NCI-H1694 (cell line): ENCODE results near the gene SLFN12L.
"Not testable (repeated sequence)": the region's sequence is repeated elsewhere in the genome, so short reads cannot be mapped to it uniquely, and the experiment has no call there.

Source experiments
- DNase-seq: peaks from one replicate; lab custom pipeline; 2025; lab: John Stamatoyannopoulos, UW

The SLFN12L gene

DNA sequence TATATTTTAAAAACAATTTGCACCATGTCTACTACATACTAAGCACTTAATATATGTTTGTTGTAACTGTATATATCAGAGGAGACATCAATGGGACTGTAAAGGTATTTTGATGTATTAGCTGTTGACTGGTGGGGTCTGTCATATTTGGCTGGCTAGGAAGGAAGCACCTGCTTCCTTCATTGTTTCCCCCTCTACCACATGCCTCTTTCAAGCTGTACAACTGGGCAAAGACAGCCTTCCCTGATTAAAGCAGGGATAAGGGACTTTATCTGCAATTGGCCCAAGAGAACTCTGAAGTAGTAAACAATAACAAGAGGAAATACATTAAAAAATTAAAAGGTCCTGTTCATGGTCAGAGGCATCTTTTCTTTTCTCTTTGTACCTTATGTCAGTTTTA, 5.5 kb upstream of the SLFN12L start:
- no peak for DNase-seq

DNA sequence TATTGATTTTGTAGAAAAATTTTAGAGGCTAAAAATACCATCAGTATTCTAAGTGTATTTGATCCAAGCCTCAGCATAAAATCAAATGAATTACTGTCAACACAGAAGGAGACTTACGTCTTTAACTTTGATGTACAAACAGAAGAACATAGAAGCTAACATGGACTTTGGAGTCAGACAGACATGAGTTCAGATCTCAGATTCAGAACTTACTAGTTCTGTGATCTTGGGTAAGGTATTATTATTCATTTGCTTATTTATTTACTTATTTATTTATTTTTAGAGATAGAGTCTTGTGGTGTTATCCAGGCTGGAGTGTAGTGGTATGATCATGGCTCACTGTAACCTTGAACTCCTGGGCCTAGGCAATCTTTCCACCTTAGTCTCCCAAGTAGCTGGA, 4.0 kb upstream of the SLFN12L start:
- DNase-seq, result no peak

DNA sequence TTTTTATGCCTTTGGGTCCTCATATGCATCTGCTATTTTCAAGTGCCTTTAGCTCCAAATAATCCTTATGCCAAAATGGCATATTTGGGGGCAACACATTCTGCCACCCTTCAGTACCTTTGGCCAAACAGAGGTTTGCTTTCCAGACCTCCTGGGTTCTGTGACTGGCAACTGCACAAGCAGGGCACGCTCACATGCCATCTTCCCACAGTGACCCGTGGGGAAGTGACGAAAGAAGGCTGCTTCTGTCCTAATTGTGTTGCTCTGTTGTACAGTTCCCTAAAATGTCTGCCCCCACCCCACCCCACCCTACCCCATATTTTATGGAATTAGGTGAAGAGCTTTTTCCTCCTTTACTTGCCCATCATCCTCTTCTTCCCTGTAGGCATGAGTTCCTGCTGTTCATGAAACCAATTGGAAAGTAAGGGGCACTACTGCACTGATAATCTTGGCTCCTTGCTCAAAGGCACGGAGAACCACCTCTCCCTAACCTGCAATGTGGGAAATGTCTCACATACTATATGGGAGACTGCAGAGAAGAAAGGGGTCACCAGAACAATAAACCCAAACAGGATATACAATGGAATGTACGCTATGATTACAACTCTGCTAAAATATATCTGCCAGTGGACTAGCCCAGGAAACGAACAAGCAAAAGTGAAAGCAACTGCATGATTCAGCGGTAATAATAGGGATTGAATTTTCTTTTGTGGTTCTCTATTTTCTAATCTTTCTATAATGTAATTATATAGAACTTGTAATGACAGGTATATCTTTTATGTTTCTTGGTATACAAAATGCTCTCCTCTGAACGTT, 3.3 kb upstream of the SLFN12L start:
- DNase-seq, result no peak

DNA sequence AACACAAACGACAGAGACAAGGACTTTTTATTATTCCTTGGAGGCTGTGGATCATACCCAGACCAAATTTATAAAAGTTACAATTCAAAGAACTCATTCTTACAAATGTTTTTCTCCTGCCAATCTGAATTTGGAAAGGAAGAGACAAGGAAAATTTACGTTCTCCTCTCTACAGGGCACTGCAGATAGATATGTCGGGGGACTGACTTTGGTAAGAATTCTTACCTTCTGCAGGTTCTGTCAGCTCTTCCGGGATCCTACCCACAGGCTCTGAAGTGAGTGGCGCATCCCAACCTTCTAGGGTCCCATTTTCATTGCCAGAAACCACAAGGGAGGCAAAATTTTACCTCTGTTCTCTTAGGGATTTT, 2.2 kb upstream of the SLFN12L start:
- no peak for DNase-seq

- no peak for DNase-seq
These were observed 760 bp downstream of the SLFN12L start for GRCh38 chr17:35536664-35537171.

DNA sequence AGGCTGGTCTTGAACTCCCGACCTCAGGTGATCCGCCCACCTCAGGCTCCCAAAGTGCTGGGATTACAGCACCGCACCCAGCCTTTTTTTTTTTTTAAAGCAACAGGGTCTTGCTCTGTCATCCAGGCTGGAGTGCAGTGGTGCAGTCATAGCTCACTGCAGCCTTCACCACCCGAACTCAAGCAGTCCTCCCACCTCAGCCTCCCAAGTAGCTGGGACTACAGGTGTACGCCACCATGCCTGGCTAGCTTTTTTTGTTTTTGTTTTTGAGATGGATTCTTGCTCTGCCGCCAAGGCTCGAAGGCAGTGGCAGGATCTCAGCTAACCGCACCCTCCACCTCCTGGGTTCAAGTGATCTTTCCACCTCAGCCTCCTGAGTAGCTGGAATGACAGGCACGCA, 2.1 kb downstream of the SLFN12L start:
- DNase-seq, result not testable (repeated sequence)

GRCh38 chr17:35534576-35535093, 2.8 kb downstream of the SLFN12L start:
- DNase-seq, result no peak

DNA sequence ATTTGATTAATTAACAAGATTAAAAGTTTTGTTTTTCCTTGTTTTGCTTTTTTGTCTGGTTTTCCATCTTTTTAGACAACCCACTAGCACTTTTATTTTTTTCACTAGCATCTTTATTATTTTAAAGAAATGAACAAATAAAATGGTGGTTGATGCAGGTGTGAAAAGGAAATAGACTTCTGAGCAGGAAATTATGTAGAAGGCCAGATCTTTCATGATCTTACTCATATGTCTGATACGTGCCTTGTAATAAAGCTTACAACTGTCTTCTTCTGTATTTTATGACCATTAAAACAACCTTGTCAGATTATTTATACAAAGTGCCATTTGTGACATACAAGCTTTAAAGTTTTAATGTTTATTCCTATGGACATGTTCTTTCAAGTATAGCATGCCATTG, 6.3 kb downstream of the SLFN12L start:
- no peak for DNase-seq

DNA sequence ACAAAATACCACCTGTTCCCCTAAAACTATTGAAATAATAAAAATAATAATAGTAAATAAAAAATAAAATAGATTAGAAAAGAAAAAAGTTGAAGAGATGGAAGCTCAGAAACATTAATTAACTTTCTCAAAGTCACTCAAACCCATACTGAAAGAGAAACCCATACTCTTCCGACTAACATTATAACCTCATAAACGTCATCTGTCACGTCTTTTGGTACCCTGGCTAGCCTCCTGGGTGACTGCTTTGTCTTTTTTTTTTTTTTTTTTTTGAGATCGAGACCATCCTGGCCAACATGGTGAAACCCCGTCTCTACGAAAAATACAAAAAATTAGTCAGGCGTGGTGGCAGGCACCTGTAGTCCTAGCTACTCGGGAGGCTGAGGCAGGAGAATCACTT, 7.6 kb downstream of the SLFN12L start:
- no peak for DNase-seq

GRCh38 chr17:35529326-35529725, 8.2 kb downstream of the SLFN12L start:
- not testable (repeated sequence) for DNase-seq

DNA sequence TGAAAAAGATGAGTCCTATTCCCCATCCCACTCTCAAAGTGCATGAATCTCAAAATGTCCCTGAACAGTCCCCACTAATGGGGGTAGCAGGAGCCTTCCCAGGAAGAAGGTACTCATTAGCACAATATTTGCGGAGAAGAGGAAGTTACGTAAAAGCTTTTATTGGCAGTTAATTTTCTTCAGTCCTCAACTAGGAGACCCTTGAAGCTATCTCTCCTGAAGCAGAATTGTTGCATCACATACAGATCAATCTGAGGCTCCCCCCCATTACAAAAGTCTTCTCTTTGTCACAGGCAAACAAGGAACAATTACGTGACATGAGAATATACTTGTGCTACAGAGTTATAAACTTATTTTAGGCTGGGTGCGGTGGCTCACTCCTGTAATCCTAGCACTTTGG, 14.2 kb downstream of the SLFN12L start:
- no peak for DNase-seq

DNA sequence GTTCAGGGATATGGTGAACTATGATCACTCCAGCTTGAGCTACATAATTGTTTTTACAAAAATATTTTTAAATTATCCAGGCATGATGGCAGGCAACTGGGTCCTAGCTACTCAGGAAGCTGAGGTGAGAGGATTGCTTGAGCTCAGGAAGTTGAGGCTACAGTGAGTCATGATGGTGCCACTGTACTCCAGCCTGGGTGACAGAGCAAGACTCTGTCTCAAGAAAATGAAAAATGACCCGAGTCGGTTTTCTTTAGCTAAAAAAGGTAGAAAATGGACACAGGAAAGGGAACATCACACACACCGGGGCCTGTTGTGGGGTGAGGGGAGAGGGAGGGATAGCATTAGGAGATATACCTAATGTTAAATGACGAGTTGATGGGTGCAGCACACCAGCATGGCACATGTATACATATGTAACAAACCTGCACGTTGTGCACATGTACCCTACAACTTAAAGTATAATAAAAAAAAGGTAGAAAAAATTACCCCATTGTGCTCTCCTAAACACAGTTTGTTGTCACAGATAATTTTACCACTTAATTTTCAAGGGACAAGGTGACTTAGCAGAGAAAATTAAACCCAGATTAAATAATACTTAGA, 15.7 kb downstream of the SLFN12L start:
- DNase-seq, result not testable (repeated sequence)

DNA sequence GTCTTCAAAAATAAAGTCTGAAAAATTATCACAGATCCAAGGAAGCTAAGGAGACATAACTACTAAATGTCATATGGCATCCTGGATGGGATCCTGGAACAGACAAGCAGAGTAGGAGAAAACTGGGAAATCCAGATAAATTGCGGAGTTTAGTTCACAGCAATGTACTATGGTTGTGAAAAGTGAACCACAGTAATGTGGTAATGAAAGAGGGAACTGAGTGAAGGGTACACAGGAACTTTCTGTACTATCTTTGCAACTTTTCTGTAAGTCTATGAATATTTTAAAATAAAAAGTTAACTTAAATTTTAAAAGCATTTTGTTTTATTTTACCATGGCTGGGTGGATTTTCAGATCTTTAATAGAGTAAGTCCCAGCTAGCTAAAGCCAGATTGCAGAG, 16.3 kb downstream of the SLFN12L start:
- no peak for DNase-seq

DNA sequence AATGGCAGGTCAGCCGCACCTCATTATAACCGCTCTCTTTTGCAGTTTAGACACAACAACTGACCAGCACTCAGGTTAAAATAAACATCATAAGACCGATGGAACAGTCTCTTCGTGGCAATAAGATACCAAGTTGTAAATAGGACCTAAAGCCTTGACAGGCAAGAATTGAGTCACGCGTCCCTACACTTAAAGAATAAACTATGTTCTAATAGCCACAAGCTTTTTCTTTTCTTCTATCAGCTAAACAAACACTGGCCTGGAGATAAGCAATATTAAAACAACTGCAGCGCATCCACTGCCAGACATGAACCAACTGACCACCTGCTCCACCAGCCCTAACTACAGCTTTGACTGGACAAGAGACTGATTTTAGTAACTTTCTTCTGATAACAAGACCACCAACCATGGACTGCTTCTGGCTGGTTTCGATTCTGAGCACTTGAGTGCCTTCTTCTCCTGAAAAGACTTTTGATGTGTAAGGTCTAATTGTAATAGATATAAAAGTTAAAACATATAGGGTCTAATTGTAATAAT, 17.5 kb downstream of the SLFN12L start:
- DNase-seq, result no peak

DNA sequence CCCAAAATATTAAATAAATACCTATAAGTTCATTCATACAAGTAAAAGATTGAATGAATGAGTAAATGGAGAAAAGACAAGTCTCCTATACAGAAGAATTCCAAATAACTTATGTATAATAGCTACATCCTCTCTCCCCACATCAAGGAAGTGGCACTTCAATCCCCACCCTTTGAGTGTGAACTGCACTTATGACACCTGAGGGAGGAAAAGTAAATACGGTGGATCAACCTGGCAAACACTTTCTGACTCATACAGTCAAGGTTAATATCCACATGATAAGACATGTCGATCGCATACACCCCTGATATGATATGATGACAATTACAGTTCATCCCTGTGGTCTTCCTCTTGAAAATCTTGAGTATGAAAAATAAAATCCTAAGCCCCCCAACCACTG, 18.0 kb downstream of the SLFN12L start:
- DNase-seq, result no peak

DNA sequence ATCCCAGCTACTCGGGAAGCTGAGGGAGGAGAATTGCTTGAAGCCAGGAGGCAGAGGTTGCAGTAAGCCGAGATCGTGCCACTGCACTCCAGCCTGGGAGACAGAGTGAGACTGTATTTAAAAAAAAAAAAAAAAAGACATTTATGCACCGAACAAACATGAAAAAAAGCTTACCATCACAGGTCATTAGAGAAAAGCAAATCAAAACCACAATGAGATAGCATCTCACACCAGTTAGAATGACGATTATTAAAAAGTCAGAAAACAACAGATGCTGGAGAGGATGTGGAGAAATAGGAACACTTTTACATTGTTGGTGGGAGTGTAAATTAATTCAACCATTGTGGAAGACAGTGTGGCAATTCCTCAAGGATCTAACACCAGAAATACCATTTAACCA, 19.0 kb downstream of the SLFN12L start:
- not testable (repeated sequence) for DNase-seq

DNA sequence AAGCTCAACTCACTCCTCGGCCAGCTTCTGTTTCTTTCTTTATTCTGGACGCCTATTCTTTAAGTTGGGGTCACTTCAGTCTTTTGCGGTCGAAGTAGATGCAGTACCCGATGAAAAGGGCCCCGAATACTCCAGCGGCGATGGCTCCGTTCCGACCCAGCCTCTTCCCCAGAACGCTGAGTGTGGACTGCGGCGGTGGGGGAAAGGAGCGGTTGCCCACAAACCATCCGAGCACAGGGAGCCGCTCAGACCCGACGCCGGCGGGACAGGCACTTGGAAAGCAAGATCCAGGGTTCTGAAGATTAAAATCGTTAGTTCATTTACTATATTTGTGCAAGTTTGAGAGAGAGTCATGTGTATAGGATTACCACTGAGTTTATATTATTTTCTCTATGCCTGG, 22.5 kb downstream of the SLFN12L start:
- no peak for DNase-seq

GRCh38 chr17:35514564-35514963, 22.9 kb downstream of the SLFN12L start:
- DNase-seq, result no peak

DNA sequence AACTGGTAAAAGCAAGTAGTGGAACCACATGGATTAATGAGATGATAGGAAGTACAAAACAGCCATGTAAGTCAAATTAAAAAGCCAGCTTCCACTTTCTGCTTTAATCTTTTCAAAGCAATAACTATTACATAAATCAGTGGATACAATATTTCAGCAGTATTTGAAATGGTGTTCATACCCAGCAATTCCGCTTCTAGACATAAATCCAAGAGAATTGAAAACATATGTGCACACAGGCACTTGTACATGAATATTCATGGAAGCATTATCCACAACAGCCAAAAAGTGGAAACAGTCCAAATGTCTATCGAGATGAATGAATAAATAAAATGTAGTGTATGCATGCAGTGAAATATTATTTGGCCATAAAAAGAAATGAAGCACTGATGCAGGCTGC, 27.4 kb downstream of the SLFN12L start:
- DNase-seq, result no peak

GRCh38 chr17:35507714-35508113, 29.8 kb downstream of the SLFN12L start:
- DNase-seq, result not testable (repeated sequence)

GRCh38 chr17:35499548-35499947, 37.9 kb downstream of the SLFN12L start:
- DNase-seq, result no peak

GRCh38 chr17:35498448-35499178, 38.9 kb downstream of the SLFN12L start:
- DNase-seq, result no peak
